Parathyroid adenoma (tissue), 2 donors: ENCODE results near the gene TRMT44.

Source experiments
- H2AFZ ChIP-seq: fragments of 300-600 bp; sonication (generic); one replicate; pipeline ENCODE4 v1.7.0; 2017; ENCODE audit warnings: antibody characterized with exemption, mild to moderate bottlenecking
- H3K27ac ChIP-seq: fragments of 300-600 bp; sonication (generic); one replicate; pipeline ENCODE4 v1.7.0; 2017
- H3K27me3 ChIP-seq: fragments of 300-600 bp; sonication (generic); one replicate; pipeline ENCODE4 v1.7.0; 2017; ENCODE audit warnings: low read length; ENCODE audit not compliant: control insufficient read depth, insufficient read depth
- H3K36me3 ChIP-seq: fragments of 300-600 bp; sonication (generic); one replicate; pipeline ENCODE4 v1.7.0; 2017; ENCODE audit warnings: low read length; ENCODE audit not compliant: control insufficient read depth, insufficient read depth
- H3K4me1 ChIP-seq: fragments of 300-600 bp; sonication (generic); one replicate; pipeline ENCODE4 v1.7.0; 2017; ENCODE audit warnings: control low read depth
- H3K4me2 ChIP-seq: fragments of 300-600 bp; sonication (generic); one replicate; pipeline ENCODE4 v1.7.0; 2017; ENCODE audit warnings: low read length
- H3K4me3 ChIP-seq: fragments of 300-600 bp; sonication (generic); one replicate; pipeline ENCODE4 v1.7.0; 2017; ENCODE audit warnings: low read depth, low read length
- H3K79me2 ChIP-seq: fragments of 300-600 bp; sonication (generic); one replicate; pipeline ENCODE4 v1.7.0; 2017; ENCODE audit warnings: control low read depth
- H3K9ac ChIP-seq: fragments of 300-600 bp; sonication (generic); one replicate; pipeline ENCODE4 v1.7.0; 2017; ENCODE audit warnings: mild to moderate bottlenecking
- H3K9me3 ChIP-seq: fragments of 300-600 bp; sonication (generic); one replicate; pipeline ENCODE4 v1.7.0; 2017; ENCODE audit warnings: low read length; ENCODE audit not compliant: control insufficient read depth
- TF ChIP-seq, protein P1 (sequence below): fragments of 300-600 bp; sonication (generic); IDR thresholded peaks from one replicate; pipeline ENCODE4 v1.7.0; 2017; ENCODE audit warnings: antibody characterized with exemption, mild to moderate bottlenecking
- donor health status: primary hyperparathyroidism.

TRMT44 gene

DNA sequence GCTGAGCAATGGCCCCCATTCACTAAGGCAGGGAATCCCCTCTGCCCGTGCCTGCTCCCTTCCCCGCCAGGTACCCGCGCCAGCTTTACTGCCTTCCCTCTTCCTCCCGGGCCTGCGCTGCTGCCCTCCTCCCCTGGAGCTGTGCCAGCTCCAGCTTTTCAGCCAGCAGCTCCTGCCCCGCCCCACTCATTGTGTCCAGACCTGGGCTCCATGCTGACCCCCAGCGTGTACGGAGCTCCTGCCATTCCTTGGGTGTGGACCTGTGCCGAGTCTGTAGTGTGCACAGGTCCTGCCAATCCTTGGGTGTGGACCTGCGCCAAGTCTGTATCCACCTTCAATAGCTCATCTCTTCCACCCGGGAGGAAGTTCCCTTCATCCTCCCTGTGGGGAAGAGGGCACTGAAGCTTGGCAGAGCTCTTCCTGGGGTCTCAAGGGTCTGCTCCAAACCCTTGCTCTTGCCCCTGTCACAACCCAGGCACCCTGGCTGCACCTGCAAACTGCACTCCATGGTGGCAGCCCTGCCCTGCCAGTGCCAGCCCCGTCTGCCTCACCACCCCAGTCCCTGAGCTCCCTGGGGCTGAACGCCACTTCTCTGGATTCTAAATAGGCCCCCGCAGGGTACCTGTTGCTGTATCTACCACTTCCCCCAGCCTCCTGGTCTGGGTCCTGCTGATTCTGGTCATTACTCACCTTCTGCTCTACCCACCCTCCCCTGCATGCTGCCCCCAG is 63.9 kb downstream of the TRMT44 start:
- Histone ChIP-seq H3K36me3 (no peaks in the 10 kb centered on the region), H3K9ac (no peak overlapping the region), H3K79me2 (no peaks in the 10 kb centered on the region), H3K4me3 (no peak overlapping the region), H3K9me3 (no peaks in the 10 kb centered on the region), H3K4me1 (no peaks in the 10 kb centered on the region), H3K27ac (no peak overlapping the region), H2AFZ (no peak overlapping the region), H3K27me3 (no peaks in the 10 kb centered on the region), H3K4me2 (no peak overlapping the region)
- TF ChIP-seq, protein P1, sequence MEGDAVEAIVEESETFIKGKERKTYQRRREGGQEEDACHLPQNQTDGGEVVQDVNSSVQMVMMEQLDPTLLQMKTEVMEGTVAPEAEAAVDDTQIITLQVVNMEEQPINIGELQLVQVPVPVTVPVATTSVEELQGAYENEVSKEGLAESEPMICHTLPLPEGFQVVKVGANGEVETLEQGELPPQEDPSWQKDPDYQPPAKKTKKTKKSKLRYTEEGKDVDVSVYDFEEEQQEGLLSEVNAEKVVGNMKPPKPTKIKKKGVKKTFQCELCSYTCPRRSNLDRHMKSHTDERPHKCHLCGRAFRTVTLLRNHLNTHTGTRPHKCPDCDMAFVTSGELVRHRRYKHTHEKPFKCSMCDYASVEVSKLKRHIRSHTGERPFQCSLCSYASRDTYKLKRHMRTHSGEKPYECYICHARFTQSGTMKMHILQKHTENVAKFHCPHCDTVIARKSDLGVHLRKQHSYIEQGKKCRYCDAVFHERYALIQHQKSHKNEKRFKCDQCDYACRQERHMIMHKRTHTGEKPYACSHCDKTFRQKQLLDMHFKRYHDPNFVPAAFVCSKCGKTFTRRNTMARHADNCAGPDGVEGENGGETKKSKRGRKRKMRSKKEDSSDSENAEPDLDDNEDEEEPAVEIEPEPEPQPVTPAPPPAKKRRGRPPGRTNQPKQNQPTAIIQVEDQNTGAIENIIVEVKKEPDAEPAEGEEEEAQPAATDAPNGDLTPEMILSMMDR: no peak

DNA sequence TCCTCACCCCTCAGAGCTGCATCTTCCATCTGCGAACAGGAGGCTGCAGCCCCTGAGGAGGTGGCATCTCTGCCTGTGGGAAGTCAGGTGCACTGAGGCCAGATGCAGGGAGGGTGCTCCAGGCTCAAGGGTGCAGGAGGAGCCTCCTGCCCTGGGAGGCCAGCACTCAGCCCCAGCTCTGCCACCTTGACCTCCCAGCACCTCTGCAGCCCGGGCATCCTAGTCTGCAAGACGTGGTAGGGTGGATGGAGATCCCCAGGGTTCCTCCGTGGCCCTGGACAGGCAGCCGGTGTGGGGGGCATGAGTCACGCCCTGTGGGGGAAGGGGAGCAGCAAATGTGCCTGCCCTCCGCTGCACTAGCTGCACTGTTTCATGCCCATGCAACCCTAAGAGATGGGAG is 64.7 kb downstream of the TRMT44 start:
- H3K9me3 ChIP-seq: no peaks in the 10 kb centered on the region
- no peak overlapping the region for H2AFZ ChIP-seq
- no peaks in the 10 kb centered on the region for H3K36me3 ChIP-seq
- H3K27me3 ChIP-seq: no peaks in the 10 kb centered on the region
- H3K79me2 ChIP-seq: no peaks in the 10 kb centered on the region
- no peak overlapping the region for H3K9ac ChIP-seq
- H3K4me1 ChIP-seq: no peaks in the 10 kb centered on the region
- no peak overlapping the region for H3K4me3 ChIP-seq
- H3K4me2 ChIP-seq: no peak overlapping the region
- H3K27ac ChIP-seq: no peak overlapping the region
- TF ChIP-seq, protein P1: no peak

DNA sequence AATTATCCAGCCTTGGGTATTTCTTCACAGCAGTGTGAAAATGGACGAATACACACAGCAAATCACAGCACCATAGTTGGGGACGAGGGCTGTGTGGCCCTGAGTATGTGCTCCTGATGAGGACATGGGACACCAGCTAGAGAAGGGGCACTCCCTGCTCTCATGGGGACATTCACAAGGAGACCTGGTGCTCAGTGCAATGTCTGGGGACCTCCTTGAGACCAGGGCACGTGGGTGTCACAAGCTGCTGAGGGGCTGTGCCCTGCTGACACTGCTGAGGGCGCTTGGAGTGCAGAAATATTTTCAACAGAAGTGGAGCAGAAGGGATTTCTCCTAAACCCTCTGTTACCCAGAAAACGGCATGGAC is 65.4 kb downstream of the TRMT44 start:
- Histone ChIP-seq H2AFZ (no peak overlapping the region), H3K36me3 (no peaks in the 10 kb centered on the region), H3K27me3 (no peaks in the 10 kb centered on the region), H3K79me2 (no peaks in the 10 kb centered on the region), H3K9me3 (no peaks in the 10 kb centered on the region), H3K9ac (no peak overlapping the region), H3K27ac (no peak overlapping the region), H3K4me2 (no peak overlapping the region), H3K4me1 (no peaks in the 10 kb centered on the region), H3K4me3 (no peak overlapping the region)
- TF ChIP-seq, protein P1: no peak

DNA sequence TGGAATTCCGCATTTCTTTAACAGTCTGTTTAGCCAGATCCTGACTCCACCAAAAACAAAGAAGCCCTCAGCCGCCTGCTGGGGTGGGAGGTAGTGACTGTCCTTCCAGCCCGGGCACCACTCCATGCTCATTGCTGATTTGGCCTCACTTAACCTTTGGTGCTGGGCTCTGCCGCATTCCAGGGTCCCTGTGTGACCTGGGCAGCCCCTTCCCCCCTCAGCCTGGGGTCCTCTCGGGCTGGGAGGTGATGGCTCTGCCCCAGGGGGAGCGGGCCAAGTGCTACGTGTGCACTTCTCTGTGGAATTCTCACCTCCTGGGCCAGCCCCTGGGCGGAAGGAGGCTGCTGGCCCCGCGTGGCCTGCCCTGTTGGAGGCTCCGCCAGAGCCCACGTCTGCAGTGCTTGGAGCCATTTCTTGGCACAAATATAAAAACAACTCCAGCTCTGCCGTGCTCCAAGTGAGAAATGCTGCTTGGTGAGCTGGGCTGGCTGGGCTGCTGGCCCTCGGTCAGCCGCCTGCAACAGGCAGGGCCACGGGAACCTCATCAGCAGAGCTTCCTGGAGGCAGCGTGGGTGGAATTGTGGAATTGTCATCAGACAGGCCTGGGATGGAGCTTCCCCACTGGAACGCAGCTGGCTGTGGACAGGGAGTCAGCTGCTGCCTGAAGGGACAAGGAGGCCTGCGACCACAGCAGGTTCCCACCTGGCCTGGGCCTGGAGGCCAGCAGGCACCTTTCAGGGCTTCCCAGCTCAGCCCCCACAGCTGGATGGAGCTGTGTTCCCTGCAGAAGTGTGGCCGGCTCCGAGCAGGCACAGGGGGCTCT is 66.0 kb downstream of the TRMT44 start:
- no peaks in the 10 kb centered on the region for H3K27me3 ChIP-seq
- H3K4me3 ChIP-seq: no peak overlapping the region
- H3K27ac ChIP-seq: no peak overlapping the region
- H2AFZ ChIP-seq: no peak overlapping the region
- no peaks in the 10 kb centered on the region for H3K9me3 ChIP-seq
- TF ChIP-seq, protein P1: no peak
- H3K4me1 ChIP-seq: no peaks in the 10 kb centered on the region
- H3K79me2 ChIP-seq: no peaks in the 10 kb centered on the region
- no peak overlapping the region for H3K4me2 ChIP-seq
- no peaks in the 10 kb centered on the region for H3K36me3 ChIP-seq
- H3K9ac ChIP-seq: no peak overlapping the region
